ENCODE data around the gene SPHKAP.

DNA sequence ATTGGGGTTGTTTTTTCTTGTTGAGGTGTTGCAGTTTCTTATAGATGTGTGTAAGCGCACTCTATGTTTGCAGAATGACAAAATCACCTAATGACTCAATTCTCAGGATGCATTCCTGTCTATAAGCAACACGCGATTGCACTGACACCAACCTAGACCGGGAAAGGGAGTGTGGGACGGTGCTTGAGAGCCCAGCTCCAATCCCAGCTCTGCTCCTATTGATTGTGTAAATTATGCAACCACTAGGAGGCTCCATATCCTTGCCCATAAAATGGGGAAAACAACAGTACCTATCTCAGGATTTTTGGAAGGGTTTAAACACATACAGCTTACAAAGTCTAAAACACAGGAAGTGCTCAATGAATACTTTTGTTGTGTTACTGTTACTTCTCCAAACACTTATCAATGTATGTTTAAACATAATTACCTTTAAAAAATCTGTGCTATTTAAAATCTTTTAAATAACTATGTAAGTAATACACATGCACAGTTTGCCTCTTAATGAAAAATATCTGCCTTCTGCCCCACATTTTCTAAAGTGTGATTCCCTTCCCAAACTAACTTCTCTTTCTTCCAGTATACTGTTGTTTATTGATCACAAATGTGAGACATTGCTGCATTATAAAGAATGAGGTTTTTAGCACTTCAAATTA lies 132.5 kb downstream of the SPHKAP start:
- TF ChIP-seq CTCF (IDR thresholded peaks at IDR 0.05) (peak; percentile 11 to 77 (median 58)), POLR2A (IDR thresholded peaks at IDR 0.05) (no peak)
